Measurements from ENCODE around the gene CAMKK1.

DNA sequence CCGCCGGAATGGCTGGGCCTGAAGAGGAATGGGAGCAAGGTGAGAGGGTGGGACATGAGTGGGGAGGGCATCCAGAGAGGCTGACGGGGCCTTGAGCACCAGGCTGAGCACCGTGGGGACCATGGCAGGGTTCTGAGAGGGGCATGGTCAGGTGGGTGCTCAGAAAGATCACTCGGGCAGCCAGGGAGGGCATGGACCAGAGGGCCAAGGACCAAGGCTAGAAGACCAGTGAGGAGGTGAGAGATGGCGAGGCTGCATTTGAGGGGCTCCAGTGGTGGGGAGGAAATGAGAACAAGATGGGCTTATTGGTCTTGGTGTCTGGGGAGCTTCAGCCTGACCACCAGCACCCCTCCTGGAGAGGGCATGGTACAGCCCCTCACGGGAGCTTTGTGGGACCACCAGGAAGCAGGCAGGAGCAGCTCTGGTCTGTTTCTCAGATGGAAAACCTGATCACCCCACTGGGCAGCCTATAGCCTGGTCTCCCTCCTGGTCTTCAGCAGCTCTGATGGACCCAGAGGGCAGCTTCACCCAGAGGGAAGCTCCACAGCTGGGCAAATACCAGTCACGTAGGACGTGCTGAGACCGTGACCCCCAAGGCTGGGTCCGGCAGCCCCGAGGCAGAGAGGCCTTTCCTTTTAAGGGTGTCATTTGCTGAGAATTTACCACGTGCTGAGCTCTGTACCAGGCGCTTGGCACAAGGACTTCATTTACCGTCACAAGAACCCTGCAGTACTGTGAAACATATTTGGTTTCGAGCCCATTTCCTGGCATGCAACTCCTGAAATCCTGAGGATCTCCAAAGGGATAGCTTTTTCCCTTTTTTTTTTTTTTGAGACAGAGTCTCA is 35.4 kb downstream of the CAMKK1 start:
- TF ChIP-seq EZH2 (IDR thresholded peaks at IDR 0.05) (no peak), POLR2AphosphoS5 (IDR thresholded peaks at IDR 0.05; ENCODE audit: borderline replicate concordance, low read depth, low read length) (no peak)

All from SK-N-MC (cell line).